Measurements from ENCODE around the gene ZNF132.
"Not testable (repeated sequence)": the region's sequence is repeated elsewhere in the genome, so short reads cannot be mapped to it uniquely, and the experiment has no call there.

DNA sequence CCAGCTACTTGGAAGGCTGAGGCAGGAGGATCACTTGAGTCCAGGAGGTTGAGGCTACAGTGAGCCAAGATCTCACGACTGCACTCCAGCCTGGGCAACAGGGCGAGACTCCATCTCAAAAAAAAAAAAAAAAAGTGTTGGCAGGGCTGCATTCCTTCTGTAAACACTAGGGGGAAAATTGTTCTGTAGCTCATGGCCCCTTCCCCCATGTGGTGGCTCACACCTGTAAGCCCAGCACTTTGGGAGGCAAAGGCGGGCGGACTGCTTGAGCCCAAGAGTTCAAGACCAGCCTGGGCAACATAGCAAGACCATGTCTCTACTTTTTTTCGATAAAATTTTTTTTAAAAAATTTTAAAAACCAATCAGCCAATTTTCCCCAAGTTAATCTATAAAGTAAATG is 44.4 kb upstream of the ZNF132 start:
- TF ChIP-seq, protein P1, sequence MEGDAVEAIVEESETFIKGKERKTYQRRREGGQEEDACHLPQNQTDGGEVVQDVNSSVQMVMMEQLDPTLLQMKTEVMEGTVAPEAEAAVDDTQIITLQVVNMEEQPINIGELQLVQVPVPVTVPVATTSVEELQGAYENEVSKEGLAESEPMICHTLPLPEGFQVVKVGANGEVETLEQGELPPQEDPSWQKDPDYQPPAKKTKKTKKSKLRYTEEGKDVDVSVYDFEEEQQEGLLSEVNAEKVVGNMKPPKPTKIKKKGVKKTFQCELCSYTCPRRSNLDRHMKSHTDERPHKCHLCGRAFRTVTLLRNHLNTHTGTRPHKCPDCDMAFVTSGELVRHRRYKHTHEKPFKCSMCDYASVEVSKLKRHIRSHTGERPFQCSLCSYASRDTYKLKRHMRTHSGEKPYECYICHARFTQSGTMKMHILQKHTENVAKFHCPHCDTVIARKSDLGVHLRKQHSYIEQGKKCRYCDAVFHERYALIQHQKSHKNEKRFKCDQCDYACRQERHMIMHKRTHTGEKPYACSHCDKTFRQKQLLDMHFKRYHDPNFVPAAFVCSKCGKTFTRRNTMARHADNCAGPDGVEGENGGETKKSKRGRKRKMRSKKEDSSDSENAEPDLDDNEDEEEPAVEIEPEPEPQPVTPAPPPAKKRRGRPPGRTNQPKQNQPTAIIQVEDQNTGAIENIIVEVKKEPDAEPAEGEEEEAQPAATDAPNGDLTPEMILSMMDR (IDR thresholded peaks at IDR 0.05; ENCODE audit: low read depth, low read length): not testable (repeated sequence)
- TF ChIP-seq EZH2phosphoT487 (IDR thresholded peaks at IDR 0.05; ENCODE audit: low read depth): not testable (repeated sequence)

Measured in OCI-LY3 (cell line).